Right lobe of liver (tissue), 4 donors: ENCODE data around the gene SPINT1.

Source experiments
- CTCF ChIP-seq, 4 donors: fragments of 200-600 bp in 3 of 4; fragments of 450-650 bp in 1 of 4; IDR thresholded peaks; one replicate each; pipeline versions ENCODE4 v1.5.1 to v1.8.0; 2016 to 2022; ENCODE audit warnings: antibody characterized with exemption in 4 of 4, mild to moderate bottlenecking in 2 of 4
- POLR2A ChIP-seq: fragments of 450-650 bp; IDR thresholded peaks from one replicate; pipeline ENCODE4 v1.6.1; 2017; ENCODE audit warnings: antibody characterized with exemption, mild to moderate bottlenecking
- donor health status: DM: no; HTN: no; CAD: no.
- donor health status: DM: no; HTN: no; CAD: no.
- donor health status: DM: no; HTN: yes; CAD: no.

- no peak for TF ChIP-seq CTCF (IDR thresholded peaks at IDR 0.05)
- no peak for TF ChIP-seq POLR2A
Measured at GRCh38 chr15:40900256-40901052, 56.6 kb downstream of the SPINT1 start.
